ENCODE data around the gene CYP3A7.
"Not testable (repeated sequence)": the region's sequence is repeated elsewhere in the genome, so short reads cannot be mapped to it uniquely, and the experiment has no call there.

CYP3A7 gene

GRCh38 chr7:99734987-99735386 lies at the start of gene CYP3A7:
Gene CYP3A7, minus strand, starts transcription at chr7:99735196. Its CDS starts 103 bp downstream, at chr7:99735093.
- no peak for DNase-seq

GRCh38 chr7:99784007-99784406 lies 49.0 kb upstream of the CYP3A7 start, which contains the start of gene CYP3A4:
Gene CYP3A4, minus strand, starts transcription at chr7:99784184. Its CDS starts 103 bp downstream, at chr7:99784081.
- DNase-seq = no peak

GRCh38 chr7:99782012-99782953 lies 47.3 kb upstream of the CYP3A7 start:
- no peak for DNase-seq

- DNase-seq = no peak
Measured at GRCh38 chr7:99780588-99780987, 45.6 kb upstream of the CYP3A7 start.

- no peak for DNase-seq
Measured at GRCh38 chr7:99779949-99780348, 45.0 kb upstream of the CYP3A7 start.

- DNase-seq = no peak
Measured at GRCh38 chr7:99778880-99779279, 43.9 kb upstream of the CYP3A7 start.

- DNase-seq = not testable (repeated sequence)
Measured at GRCh38 chr7:99773395-99773794, 38.4 kb upstream of the CYP3A7 start.

- DNase-seq = no peak
Measured at GRCh38 chr7:99772565-99772964, 37.6 kb upstream of the CYP3A7 start.

GRCh38 chr7:99769494-99769893 lies 34.5 kb upstream of the CYP3A7 start:
- not testable (repeated sequence) for DNase-seq

GRCh38 chr7:99768471-99768870 lies 33.5 kb upstream of the CYP3A7 start:
- DNase-seq = no peak

GRCh38 chr7:99767662-99768061 lies 32.7 kb upstream of the CYP3A7 start:
- DNase-seq = no peak

GRCh38 chr7:99766484-99767099 lies 31.6 kb upstream of the CYP3A7 start:
- no peak for DNase-seq

- DNase-seq = no peak
Measured at GRCh38 chr7:99764478-99764877, 29.5 kb upstream of the CYP3A7 start.

GRCh38 chr7:99762680-99763327 lies 27.8 kb upstream of the CYP3A7 start:
- DNase-seq = no peak

- no peak for DNase-seq
Measured at GRCh38 chr7:99755085-99755484, 20.1 kb upstream of the CYP3A7 start.

- no peak for DNase-seq
Measured at GRCh38 chr7:99752356-99752755, 17.4 kb upstream of the CYP3A7 start.

- DNase-seq = not testable (repeated sequence)
Measured at GRCh38 chr7:99751322-99752052, 16.5 kb upstream of the CYP3A7 start.

- no peak for DNase-seq
Measured at GRCh38 chr7:99748846-99749579, 14.0 kb upstream of the CYP3A7 start.

GRCh38 chr7:99746915-99747314 lies 11.9 kb upstream of the CYP3A7 start:
- DNase-seq = not testable (repeated sequence)

- not testable (repeated sequence) for DNase-seq
Measured at GRCh38 chr7:99745395-99745794, 10.4 kb upstream of the CYP3A7 start.

All from hypothalamus (tissue), 51 donors.